Loucy (cell line): ENCODE measurements around the gene PSMA2.

ENCODE experiments used
- H2AFZ ChIP-seq: fragments of 200-600 bp; sonication (generic); 2 replicates; pipeline ENCODE4 v1.6.0; 2016; ENCODE audit warnings: antibody characterized with exemption, mild to moderate bottlenecking, low read length, moderate library complexity
- H3F3A ChIP-seq: fragments of 200-600 bp; 2 replicates; pipeline ENCODE4 v1.6.0; 2016; ENCODE audit warnings: antibody characterized with exemption, low read depth, mild to moderate bottlenecking
- H3K27me3 ChIP-seq: fragments of 200-600 bp; sonication (generic); 2 replicates; pipeline ENCODE4 v1.6.1; 2014; ENCODE audit warnings: low read length, mild to moderate bottlenecking; ENCODE audit not compliant: insufficient read depth, poor library complexity, severe bottlenecking
- H3K36me3 ChIP-seq: fragments of 200-600 bp; sonication (generic); 2 replicates; pipeline ENCODE4 v1.6.1; 2016; ENCODE audit warnings: low read length; ENCODE audit not compliant: insufficient read depth
- H3K4me1 ChIP-seq: fragments of 200-600 bp; sonication (generic); 2 replicates; pipeline ENCODE4 v1.5.1; 2014; ENCODE audit warnings: low read length, mild to moderate bottlenecking; ENCODE audit not compliant: insufficient read depth, poor library complexity, severe bottlenecking
- H3K4me2 ChIP-seq: fragments of 200-600 bp; sonication (generic); 2 replicates; pipeline ENCODE4 v1.6.0; 2014; ENCODE audit warnings: antibody characterized with exemption, low read length, low read depth, mild to moderate bottlenecking; ENCODE audit not compliant: poor library complexity, severe bottlenecking
- H3K4me3 ChIP-seq: fragments of 200-600 bp; sonication (generic); 2 replicates; pipeline ENCODE4 v1.5.1; 2014; ENCODE audit warnings: low read length, mild to moderate bottlenecking, mixed read lengths; ENCODE audit not compliant: poor library complexity, severe bottlenecking
- H3K79me2 ChIP-seq: fragments of 200-600 bp; sonication (generic); 2 replicates; pipeline ENCODE4 v1.6.1; 2014; ENCODE audit warnings: low read length; ENCODE audit not compliant: insufficient read depth
- H3K9ac ChIP-seq: fragments of 200-600 bp; sonication (generic); 2 replicates; pipeline ENCODE4 v1.6.0; 2014; ENCODE audit warnings: mild to moderate bottlenecking, low read depth, low read length, moderate library complexity; ENCODE audit not compliant: poor library complexity, severe bottlenecking
- H3K9me2 ChIP-seq: fragments of 200-600 bp; sonication (generic); replicated peaks from 2 replicates; pipeline ENCODE4 v1.6.1; 2016; ENCODE audit warnings: low read depth, low read length, mixed read lengths
- H3K9me3 ChIP-seq: fragments of 200-600 bp; sonication (generic); 2 replicates; pipeline ENCODE4 v1.6.1; 2014; ENCODE audit warnings: mild to moderate bottlenecking, antibody characterized with exemption, low read length, low read depth; ENCODE audit not compliant: insufficient read depth
- H4K20me1 ChIP-seq: fragments of 200-600 bp; sonication (generic); 2 replicates; pipeline ENCODE4 v1.6.0; 2014; ENCODE audit warnings: antibody characterized with exemption, low read length, mild to moderate bottlenecking; ENCODE audit not compliant: insufficient read depth, poor library complexity, severe bottlenecking
- EZH2phosphoT487 ChIP-seq: fragments of 200-600 bp; IDR thresholded peaks from 2 replicates; pipeline ENCODE4 v1.6.1; 2018; ENCODE audit warnings: antibody characterized with exemption, mild to moderate bottlenecking, moderate library complexity, borderline replicate concordance
- TF ChIP-seq, protein P1 (sequence below): fragments of 200-600 bp; sonication (generic); conservative IDR thresholded peaks from 2 replicates; pipeline ENCODE4 v1.5.1; 2014; ENCODE audit warnings: mild to moderate bottlenecking, antibody characterized with exemption, low read length

PSMA2 gene

DNA sequence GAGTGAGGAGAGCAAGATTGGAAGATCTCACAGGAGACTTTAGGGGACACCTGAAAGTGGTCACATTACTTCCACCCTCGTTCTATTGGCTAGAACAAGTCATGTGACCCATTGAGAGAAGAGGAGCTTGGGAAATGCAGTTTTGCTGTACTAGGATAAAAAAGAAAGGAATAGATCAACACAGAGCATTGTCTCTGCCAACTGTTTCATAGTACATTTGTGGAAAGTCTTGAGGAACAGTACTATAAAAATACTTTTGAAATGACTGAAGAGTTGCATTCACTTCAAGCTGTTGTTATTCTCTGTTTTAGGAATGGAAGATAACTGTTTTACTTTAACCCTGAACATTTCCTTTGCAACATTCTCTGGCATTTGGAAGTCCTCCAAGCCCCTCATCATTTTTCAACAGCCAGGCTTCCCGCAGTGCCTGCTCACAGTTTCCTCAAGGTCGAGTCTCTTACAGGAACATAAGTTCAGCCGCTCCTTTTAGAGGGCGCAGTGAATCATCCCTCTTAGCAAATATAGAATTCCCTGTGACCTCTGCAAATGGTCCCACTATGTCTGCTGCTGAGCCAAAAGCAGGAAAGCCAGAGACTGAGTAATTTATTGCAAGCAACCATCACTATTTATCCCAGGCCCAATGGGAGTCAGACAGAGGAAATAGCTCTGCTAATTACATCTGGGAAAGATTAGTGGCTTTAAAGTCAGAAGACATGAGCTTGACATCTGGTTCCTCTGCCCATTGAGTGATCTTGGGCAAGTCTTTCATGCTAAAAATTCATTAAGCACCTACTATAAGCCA is 40.9 kb upstream of the PSMA2 start:
- H2AFZ ChIP-seq = no peak overlapping the region

DNA sequence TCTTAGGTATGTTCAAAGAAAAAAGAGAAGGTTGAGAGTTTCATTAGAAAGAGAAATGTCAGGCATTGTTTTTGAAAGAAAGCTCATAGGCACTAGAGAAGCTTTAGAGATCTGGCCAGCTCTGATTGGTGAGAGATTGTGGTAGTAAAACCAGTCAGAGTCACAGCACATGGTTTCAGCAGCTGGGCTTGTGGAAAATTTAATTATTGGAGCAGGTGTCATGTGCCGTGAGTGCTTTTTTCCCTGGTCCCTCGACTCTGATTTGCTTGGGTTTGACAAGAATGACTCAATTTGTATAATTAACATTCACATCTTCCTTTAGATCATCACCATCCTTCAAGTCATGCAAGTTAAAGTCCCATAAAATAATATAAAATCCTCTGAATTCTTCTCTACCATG is 35.4 kb upstream of the PSMA2 start:
- H3K9me2 ChIP-seq = no peaks in the 10 kb centered on the region; the same call in 1 of the 2 replicates
- H3K27me3 ChIP-seq = no peaks in the 10 kb centered on the region
- no peak overlapping the region for H3K4me2 ChIP-seq
- H4K20me1 ChIP-seq = no peaks in the 10 kb centered on the region
- H3K79me2 ChIP-seq = no peaks in the 10 kb centered on the region
- H3K36me3 ChIP-seq = no peaks in the 10 kb centered on the region
- TF ChIP-seq EZH2phosphoT487 = no peak
- TF ChIP-seq, protein P1, sequence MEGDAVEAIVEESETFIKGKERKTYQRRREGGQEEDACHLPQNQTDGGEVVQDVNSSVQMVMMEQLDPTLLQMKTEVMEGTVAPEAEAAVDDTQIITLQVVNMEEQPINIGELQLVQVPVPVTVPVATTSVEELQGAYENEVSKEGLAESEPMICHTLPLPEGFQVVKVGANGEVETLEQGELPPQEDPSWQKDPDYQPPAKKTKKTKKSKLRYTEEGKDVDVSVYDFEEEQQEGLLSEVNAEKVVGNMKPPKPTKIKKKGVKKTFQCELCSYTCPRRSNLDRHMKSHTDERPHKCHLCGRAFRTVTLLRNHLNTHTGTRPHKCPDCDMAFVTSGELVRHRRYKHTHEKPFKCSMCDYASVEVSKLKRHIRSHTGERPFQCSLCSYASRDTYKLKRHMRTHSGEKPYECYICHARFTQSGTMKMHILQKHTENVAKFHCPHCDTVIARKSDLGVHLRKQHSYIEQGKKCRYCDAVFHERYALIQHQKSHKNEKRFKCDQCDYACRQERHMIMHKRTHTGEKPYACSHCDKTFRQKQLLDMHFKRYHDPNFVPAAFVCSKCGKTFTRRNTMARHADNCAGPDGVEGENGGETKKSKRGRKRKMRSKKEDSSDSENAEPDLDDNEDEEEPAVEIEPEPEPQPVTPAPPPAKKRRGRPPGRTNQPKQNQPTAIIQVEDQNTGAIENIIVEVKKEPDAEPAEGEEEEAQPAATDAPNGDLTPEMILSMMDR = no peak
- no peak overlapping the region for H3K4me3 ChIP-seq
- no peak overlapping the region for H3K9ac ChIP-seq
- H3F3A ChIP-seq = no peaks in the 10 kb centered on the region
- no peak overlapping the region for H2AFZ ChIP-seq
- no peaks in the 10 kb centered on the region for H3K4me1 ChIP-seq
- no peaks in the 10 kb centered on the region for H3K9me3 ChIP-seq

More for the DNA sequence above, 40.9 kb upstream of the PSMA2 start:
- Histone ChIP-seq H3K4me1 (no peaks in the 10 kb centered on the region), H3K4me3 (no peak overlapping the region), H3K27me3 (no peaks in the 10 kb centered on the region), H4K20me1 (no peaks in the 10 kb centered on the region), H3K36me3 (no peaks in the 10 kb centered on the region), H3K9me2 (no peaks in the 10 kb centered on the region; the same call in 1 of the 2 replicates), H3K9ac (no peak overlapping the region), H3F3A (no peaks in the 10 kb centered on the region), H3K9me3 (no peaks in the 10 kb centered on the region), H3K4me2 (no peak overlapping the region), H3K79me2 (no peaks in the 10 kb centered on the region)
- TF ChIP-seq, protein P1 = no peak
- no peak for TF ChIP-seq EZH2phosphoT487

DNA sequence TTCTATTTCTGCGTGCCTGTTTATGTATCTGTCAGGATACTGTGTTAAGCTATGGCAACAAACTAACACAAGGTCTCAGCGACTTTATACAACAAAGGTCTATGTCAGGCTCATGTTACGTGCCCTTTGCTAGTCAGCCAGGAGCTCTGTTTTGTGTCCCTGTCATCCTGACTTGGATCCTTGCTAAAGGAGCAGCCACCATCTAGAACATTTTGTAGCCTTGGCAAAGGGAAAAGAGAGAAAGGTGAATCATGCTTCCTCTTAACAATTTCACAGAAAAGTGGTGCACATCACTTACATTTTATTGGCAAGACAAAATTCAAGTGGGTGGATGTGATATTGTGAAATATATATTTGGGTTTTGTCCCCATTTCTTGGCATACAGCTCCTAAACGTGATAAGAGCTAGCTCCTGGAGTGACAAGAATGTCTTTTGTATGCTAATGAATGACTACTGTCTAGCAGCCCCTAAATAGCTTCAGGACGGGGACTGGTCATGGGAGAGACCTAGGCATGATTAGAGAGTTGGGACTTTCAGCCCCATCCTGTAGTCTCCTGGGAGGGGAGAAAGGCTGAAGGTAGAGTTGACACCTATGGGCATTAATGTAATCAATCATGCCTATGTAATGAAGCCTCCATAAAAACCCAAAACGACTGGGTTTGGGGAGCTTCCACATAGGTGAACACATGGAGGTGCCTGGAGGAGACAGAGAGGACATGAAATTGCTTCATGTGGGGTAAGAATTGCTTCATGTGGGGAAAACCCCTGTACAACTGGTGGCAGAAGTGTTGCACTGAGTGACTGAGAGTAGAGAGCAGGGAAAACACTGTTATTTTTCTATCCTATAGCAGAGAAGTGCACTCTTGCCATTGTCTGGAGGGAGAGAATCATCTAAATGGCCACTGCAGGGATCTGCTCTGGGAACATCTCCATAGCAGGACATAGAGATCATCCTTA is 33.2 kb upstream of the PSMA2 start:
- Histone ChIP-seq H3K4me3 (no peak overlapping the region), H3K4me2 (no peak overlapping the region), H4K20me1 (no peaks in the 10 kb centered on the region), H2AFZ (no peak overlapping the region), H3K9me2 (no peaks in the 10 kb centered on the region; the same call in 1 of the 2 replicates), H3K79me2 (no peaks in the 10 kb centered on the region), H3K4me1 (no peaks in the 10 kb centered on the region), H3K9me3 (no peaks in the 10 kb centered on the region), H3K9ac (no peak overlapping the region), H3K36me3 (no peaks in the 10 kb centered on the region), H3F3A (no peaks in the 10 kb centered on the region), H3K27me3 (no peaks in the 10 kb centered on the region)
- TF ChIP-seq EZH2phosphoT487 = no peak
- TF ChIP-seq, protein P1 = no peak
